HepG2 (cell line): Measurements from ENCODE around the gene DCAF7. TPM values are rescaled to one million over a fixed set of nuclear protein-coding genes. Genes with fewer than 3 reads are reported as not detected.

Experiments
- CCAR2 ChIP-seq: fragments of 200-400 bp; formaldehyde crosslinking; optimal IDR thresholded peaks from 2 replicates; pipeline ENCODE3; 2018; ENCODE audit warnings: low read depth, mild to moderate bottlenecking, low read length, moderate library complexity
- FOXC1 ChIP-seq: sonication (generic); formaldehyde crosslinking; IDR thresholded peaks from 2 replicates; pipeline ENCODE4 v1.8.0; 2022; ENCODE audit warnings: mild to moderate bottlenecking, missing genetic modification reagents, borderline replicate concordance
- FOXJ3 ChIP-seq: sonication (generic); formaldehyde crosslinking; IDR thresholded peaks from 2 replicates; pipeline ENCODE4 v1.4.0; 2020; ENCODE audit warnings: missing genetic modification reagents, mild to moderate bottlenecking, borderline replicate concordance
- GPN1 ChIP-seq: sonication (generic); formaldehyde crosslinking; IDR thresholded peaks from 2 replicates; pipeline ENCODE4 v1.5.1; 2020; ENCODE audit warnings: missing genetic modification reagents, borderline replicate concordance
- HNF4A ChIP-seq: sonication (generic); formaldehyde crosslinking; IDR thresholded peaks from 2 replicates; pipeline ENCODE4 v1.4.0; 2020; ENCODE audit warnings: missing genetic modification reagents
- NONO ChIP-seq, 2 experiments: fragments of 450-650 bp in 1 of 2; sonication (generic) in 1 of 2; formaldehyde crosslinking in 1 of 2; IDR thresholded peaks in 1 of 2; conservative IDR thresholded peaks in 1 of 2; 2 replicates each; pipeline versions ENCODE4 v1.6.1 to v1.8.0; 2017 to 2022; ENCODE audit warnings: mild to moderate bottlenecking in 1 of 2, missing genetic modification reagents in 1 of 2, moderate library complexity in 1 of 2
- NR3C1 ChIP-seq: sonication (generic); formaldehyde crosslinking; IDR thresholded peaks from 2 replicates; pipeline ENCODE4 v1.4.0; 2020; ENCODE audit warnings: missing genetic modification reagents
- THRA ChIP-seq: sonication (generic); formaldehyde crosslinking; IDR thresholded peaks from 2 replicates; pipeline ENCODE4 v1.4.0; 2020; ENCODE audit warnings: missing genetic modification reagents, borderline replicate concordance
- TRAFD1 ChIP-seq: sonication (generic); formaldehyde crosslinking; IDR thresholded peaks from 2 replicates; pipeline ENCODE4 v1.5.1; 2020; ENCODE audit warnings: missing genetic modification reagents, mild to moderate bottlenecking, borderline replicate concordance
- U2AF2 ChIP-seq: fragments of 200-400 bp; formaldehyde crosslinking; IDR thresholded peaks from 2 replicates; pipeline ENCODE4 v1.6.1; 2017; ENCODE audit warnings: low read depth, mild to moderate bottlenecking, low read length
- ZBTB10 ChIP-seq: sonication (generic); formaldehyde crosslinking; IDR thresholded peaks from 2 replicates; pipeline ENCODE4 v1.4.0; 2020; ENCODE audit warnings: missing genetic modification reagents, borderline replicate concordance
- ZFAT ChIP-seq: sonication (generic); formaldehyde crosslinking; conservative IDR thresholded peaks from 2 replicates; pipeline ENCODE4 v1.8.1; 2023; ENCODE audit warnings: missing genetic modification reagents, inconsistent platforms
- ZNF317 ChIP-seq: sonication (generic); formaldehyde crosslinking; IDR thresholded peaks from 2 replicates; pipeline ENCODE4 v1.5.0; 2020; ENCODE audit warnings: mild to moderate bottlenecking, missing genetic modification reagents
- ZNF550 ChIP-seq: sonication (generic); formaldehyde crosslinking; IDR thresholded peaks from 2 replicates; pipeline ENCODE4 v1.4.0; 2020; ENCODE audit warnings: mild to moderate bottlenecking, missing genetic modification reagents, borderline replicate concordance
- ZNF605 ChIP-seq: sonication (generic); formaldehyde crosslinking; IDR thresholded peaks from 2 replicates; pipeline ENCODE4 v1.8.0; 2022; ENCODE audit warnings: mild to moderate bottlenecking, missing genetic modification reagents
- polyA plus RNA-seq, 8 experiments: library from polyadenylated mRNA; depleted of rRNA in 3 of 8; stranded (reverse) in 7 of 8; unstranded in 1 of 8; fragments of >200 nt; fragmentation: Illumina TruSeq in 4 of 8; extraction: Trizol in 4 of 8; gene quantifications; 2 replicates each; pipeline versions ENCODE4 v1.2.1 to v1.2.3, GENCODE V29; 2011 to 2016; ENCODE audit warnings: low read depth in 4 of 8, missing spikeins in 1 of 8, mixed read lengths in 1 of 8; ENCODE audit not compliant: insufficient read depth in 1 of 8
- total RNA-seq, 5 experiments: library from RNA; depleted of rRNA; stranded (reverse); fragments of >200 nt; fragmentation: Illumina TruSeq; extraction: Trizol; gene quantifications; 2 replicates each; pipeline ENCODE4 v1.2.3, GENCODE V29; 2016; ENCODE audit warnings: low read depth in 1 of 5
- TF ChIP-seq, protein P1 (sequence below): IDR thresholded peaks from 2 replicates; pipeline ENCODE4 v1.6.1; 2016; ENCODE audit warnings: missing genetic modification reagents, missing compliant biosample characterization
- TF ChIP-seq, protein P2 (sequence below): sonication (generic); formaldehyde crosslinking; IDR thresholded peaks from 2 replicates; pipeline ENCODE4 v1.5.0; 2020; ENCODE audit warnings: mild to moderate bottlenecking, missing genetic modification reagents, borderline replicate concordance

The DCAF7 gene
- total and polyA plus RNA-seq, 2 of the 13 experiments (the other 11 are each of a cell fraction or from before 2014, with no cell fraction given) = 55.2 to 73.4 TPM

GRCh38 chr17:63639125-63639524 lies 88.8 kb downstream of the DCAF7 start (continued):
- TF ChIP-seq ZBTB10 (CRISPR knock-in tag) (no peak), TRAFD1 (CRISPR knock-in tag) (no peak), NR3C1 (CRISPR knock-in tag) (no peak), CCAR2 (no peak), ZNF317 (no peak), ZNF550 (CRISPR knock-in tag) (no peak), THRA (CRISPR knock-in tag) (peak; percentile 55; the same call in 1 of the 2 replicates), ZFAT (CRISPR knock-in tag) (no peak), FOXJ3 (CRISPR knock-in tag) (no peak), HNF4A (peak; percentile 56; the same call in 1 of the 2 replicates), FOXC1 (CRISPR knock-in tag) (no peak), ZNF605 (0 out of 2 replicates have a peak, but pooled peaks have one; percentile 42), NONO (IDR thresholded peaks at IDR 0.05) (no peak), NONO (CRISPR knock-in tag; conservative IDR thresholded peaks at IDR 0.05) (0 out of 2 replicates have a peak, but pooled peaks have one; percentile 39), U2AF2 (no peak), GPN1 (no peak)
- TF ChIP-seq, protein P1, sequence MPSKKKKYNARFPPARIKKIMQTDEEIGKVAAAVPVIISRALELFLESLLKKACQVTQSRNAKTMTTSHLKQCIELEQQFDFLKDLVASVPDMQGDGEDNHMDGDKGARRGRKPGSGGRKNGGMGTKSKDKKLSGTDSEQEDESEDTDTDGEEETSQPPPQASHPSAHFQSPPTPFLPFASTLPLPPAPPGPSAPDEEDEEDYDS (CRISPR knock-in tag) = no peak
- TF ChIP-seq, protein P2, sequence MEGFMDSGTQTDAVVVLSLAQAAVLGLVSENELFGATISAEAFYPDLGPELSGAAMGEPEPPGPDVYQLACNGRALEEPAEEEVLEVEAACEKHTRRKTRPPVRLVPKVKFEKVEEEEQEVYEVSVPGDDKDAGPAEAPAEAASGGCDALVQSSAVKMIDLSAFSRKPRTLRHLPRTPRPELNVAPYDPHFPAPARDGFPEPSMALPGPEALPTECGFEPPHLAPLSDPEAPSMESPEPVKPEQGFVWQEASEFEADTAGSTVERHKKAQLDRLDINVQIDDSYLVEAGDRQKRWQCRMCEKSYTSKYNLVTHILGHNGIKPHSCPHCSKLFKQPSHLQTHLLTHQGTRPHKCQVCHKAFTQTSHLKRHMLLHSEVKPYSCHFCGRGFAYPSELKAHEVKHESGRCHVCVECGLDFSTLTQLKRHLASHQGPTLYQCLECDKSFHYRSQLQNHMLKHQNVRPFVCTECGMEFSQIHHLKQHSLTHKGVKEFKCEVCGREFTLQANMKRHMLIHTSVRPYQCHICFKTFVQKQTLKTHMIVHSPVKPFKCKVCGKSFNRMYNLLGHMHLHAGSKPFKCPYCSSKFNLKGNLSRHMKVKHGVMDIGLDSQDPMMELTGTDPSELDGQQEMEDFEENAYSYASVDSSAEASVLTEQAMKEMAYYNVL (CRISPR knock-in tag) = peak; percentile 23; the same call in 1 of the 2 replicates
